WERI-Rb-1 (cell line): Measurements from ENCODE around the gene NFASC.
A peak's percentile ranks its signal among the peaks of the same experiment; 100 is the strongest.

Experiments used
- DNase-seq: peaks from one replicate; pipeline ENCODE4 v3.0.0-alpha.2; 2020
- H3K27ac ChIP-seq: fragments of 250-450 bp; sonication (Bioruptor Pico); 2 replicates; pipeline ENCODE4 v1.5.1; 2020; ENCODE audit warnings: mild to moderate bottlenecking, moderate library complexity
- H3K27me3 ChIP-seq: fragments of 250-450 bp; sonication (Bioruptor Pico); 2 replicates; pipeline ENCODE4 v1.5.1; 2021; ENCODE audit warnings: mild to moderate bottlenecking, low read depth, moderate library complexity; ENCODE audit not compliant: insufficient read depth, severe bottlenecking
- H3K36me3 ChIP-seq: fragments of 250-450 bp; sonication (Bioruptor Pico); 2 replicates; pipeline ENCODE4 v1.5.1; 2020; ENCODE audit warnings: mild to moderate bottlenecking, moderate library complexity
- H3K4me3 ChIP-seq: 2 replicates; pipeline ENCODE4 v1.5.1; 2011; ENCODE audit warnings: low read depth, mild to moderate bottlenecking, control low read depth, low read length
- H3K9me3 ChIP-seq: fragments of 250-450 bp; sonication (Bioruptor Pico); 2 replicates; pipeline ENCODE4 v1.5.1; 2021; ENCODE audit warnings: mild to moderate bottlenecking, moderate library complexity; ENCODE audit not compliant: severe bottlenecking
- TF ChIP-seq, protein P1 (sequence below): IDR thresholded peaks from 2 replicates; pipeline ENCODE4 v1.5.1; 2011; ENCODE audit warnings: low read depth, mild to moderate bottlenecking, control low read depth, inconsistent platforms, low read length

The NFASC gene

DNA sequence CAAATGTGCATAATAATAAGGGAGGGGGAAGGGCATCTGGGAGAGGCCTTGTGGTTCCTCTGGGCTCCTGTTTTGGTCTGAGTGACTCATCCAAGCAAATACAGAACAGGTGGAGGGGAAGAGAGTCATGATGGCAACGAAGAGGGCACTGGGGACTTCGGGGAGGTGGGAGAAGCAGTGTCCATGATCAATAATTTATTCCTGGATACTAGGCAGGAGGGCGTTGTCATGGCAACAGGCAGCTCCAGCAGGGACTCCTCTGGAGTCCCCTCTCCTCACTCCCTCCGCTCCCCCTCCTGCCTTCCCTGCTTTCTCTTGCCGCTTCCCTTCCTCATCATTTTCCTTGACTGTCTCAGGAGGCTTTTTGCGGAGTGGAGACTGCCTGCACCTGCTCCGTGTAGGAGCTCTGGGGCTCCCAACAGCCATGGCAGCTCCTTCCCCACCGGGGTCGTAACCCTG, 12.3 kb upstream of the NFASC start:
- peaks cover 11% of the 10 kb centered on the region for H3K36me3 ChIP-seq
- TF ChIP-seq, protein P1, sequence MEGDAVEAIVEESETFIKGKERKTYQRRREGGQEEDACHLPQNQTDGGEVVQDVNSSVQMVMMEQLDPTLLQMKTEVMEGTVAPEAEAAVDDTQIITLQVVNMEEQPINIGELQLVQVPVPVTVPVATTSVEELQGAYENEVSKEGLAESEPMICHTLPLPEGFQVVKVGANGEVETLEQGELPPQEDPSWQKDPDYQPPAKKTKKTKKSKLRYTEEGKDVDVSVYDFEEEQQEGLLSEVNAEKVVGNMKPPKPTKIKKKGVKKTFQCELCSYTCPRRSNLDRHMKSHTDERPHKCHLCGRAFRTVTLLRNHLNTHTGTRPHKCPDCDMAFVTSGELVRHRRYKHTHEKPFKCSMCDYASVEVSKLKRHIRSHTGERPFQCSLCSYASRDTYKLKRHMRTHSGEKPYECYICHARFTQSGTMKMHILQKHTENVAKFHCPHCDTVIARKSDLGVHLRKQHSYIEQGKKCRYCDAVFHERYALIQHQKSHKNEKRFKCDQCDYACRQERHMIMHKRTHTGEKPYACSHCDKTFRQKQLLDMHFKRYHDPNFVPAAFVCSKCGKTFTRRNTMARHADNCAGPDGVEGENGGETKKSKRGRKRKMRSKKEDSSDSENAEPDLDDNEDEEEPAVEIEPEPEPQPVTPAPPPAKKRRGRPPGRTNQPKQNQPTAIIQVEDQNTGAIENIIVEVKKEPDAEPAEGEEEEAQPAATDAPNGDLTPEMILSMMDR = no peak
- DNase-seq = peak; percentile 80
- no peaks in the 10 kb centered on the region for H3K27me3 ChIP-seq
- H3K4me3 ChIP-seq = no peak overlapping the region
- peak overlapping the region; percentile 25 for H3K27ac ChIP-seq
- peaks cover 5% of the 10 kb centered on the region for H3K9me3 ChIP-seq

DNA sequence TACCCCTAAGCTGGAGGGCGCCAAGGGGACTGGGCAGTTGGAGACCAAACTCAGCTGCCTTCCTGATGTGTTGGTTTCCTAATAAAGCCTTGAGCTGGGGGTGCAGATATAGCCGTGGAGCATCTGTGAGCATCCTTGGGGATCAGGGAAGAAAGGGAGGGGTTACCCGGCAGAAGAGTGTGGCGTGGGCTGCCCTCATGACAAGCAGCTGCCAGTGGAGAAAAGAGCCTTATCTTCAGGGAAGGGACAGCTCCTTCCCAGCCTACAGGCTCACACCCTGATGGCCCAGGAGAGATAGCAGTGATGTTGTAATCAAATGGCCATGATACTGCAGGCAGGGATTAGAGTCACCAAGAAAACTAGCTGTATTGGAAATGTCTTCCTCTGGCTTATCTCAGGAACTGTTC, 10.8 kb upstream of the NFASC start:
- H3K4me3 ChIP-seq = no peak overlapping the region
- no peaks in the 10 kb centered on the region for H3K27me3 ChIP-seq
- DNase-seq = peak; percentile 97
- H3K27ac ChIP-seq = peak overlapping the region; percentile 59
- peaks cover 5% of the 10 kb centered on the region for H3K9me3 ChIP-seq
- TF ChIP-seq, protein P1 = no peak; the same call in 1 of the 2 replicates
- H3K36me3 ChIP-seq = peaks cover 11% of the 10 kb centered on the region

DNA sequence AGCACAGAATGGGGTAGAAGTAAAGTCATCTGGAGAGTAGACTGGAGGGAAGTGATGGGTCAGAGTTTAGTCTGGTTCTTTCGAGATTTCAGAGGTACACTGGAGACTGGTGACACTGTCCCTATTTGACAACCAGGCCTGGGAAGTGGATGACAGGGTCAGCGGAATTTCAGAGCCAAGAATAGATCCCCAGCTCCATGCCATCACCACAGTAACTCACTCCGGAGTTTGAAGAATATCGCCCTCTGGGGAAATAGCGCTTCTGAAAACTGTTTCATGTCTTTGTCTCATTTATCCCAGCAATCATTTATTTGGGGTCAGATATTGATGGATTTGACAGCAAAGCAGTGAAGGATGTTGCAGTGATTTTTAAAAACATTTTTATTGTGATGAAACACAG, 7.6 kb upstream of the NFASC start:
- TF ChIP-seq, protein P1 = no peak
- Histone ChIP-seq H3K36me3 (peaks cover 11% of the 10 kb centered on the region), H3K27me3 (no peaks in the 10 kb centered on the region), H3K4me3 (no peak overlapping the region), H3K9me3 (peaks cover 5% of the 10 kb centered on the region), H3K27ac (no peak overlapping the region)
- no peak for DNase-seq

DNA sequence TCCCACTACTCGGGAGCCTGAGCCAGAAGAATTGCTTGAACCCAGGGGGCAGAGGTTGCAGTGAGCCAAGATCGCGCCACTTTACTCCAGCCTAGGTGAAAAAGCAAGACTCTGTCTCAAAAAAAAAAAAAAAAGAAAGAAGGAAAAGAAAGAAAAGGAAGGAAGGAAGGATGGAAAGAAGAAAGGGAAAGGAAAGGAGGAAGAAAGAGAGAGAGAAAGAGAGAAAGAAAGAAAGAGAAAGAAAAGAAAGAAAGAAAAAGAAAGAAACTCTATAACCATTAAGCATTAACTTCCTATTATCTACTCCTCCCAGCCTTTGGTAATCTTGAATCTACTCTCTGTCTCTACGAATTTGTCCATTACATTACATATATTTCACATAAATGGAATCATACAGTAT, 6.9 kb upstream of the NFASC start:
- TF ChIP-seq, protein P1 = no peak
- no peaks in the 10 kb centered on the region for H3K27me3 ChIP-seq
- no peak for DNase-seq
- H3K36me3 ChIP-seq = peaks cover 11% of the 10 kb centered on the region
- no peak overlapping the region for H3K4me3 ChIP-seq
- H3K9me3 ChIP-seq = peaks cover 5% of the 10 kb centered on the region
- H3K27ac ChIP-seq = no peak overlapping the region

DNA sequence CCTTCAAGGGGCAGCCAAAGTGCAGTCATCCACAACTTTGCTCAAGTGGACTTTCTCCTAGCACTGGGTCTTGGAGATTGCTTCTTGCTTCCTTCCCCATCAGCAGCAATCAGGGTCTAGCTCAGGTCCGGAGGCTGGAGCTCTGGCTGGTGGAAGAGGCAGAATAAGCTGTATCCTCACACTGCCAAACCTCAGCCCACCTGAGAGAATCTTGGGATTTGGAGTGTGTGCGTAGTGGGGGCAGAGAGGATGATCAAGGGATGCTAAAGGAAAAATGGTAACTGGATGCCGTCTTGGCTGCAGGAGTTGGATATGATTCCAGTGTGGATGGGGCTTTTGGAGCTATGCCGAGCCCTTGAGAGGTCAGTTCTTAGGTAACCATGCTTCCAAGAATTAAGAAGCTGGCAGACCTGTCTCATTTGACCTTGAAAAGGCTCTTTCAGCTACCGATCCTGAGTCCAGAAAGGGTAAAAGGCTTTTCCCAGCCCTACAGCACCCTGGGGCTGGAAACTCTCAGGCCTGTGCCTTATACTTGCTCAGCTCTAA, 4.5 kb upstream of the NFASC start:
- Histone ChIP-seq H3K9me3 (peaks cover 5% of the 10 kb centered on the region), H3K36me3 (peaks cover 17% of the 10 kb centered on the region), H3K27ac (no peak overlapping the region), H3K4me3 (no peak overlapping the region), H3K27me3 (no peaks in the 10 kb centered on the region)
- TF ChIP-seq, protein P1 = no peak
- no peak for DNase-seq

DNA sequence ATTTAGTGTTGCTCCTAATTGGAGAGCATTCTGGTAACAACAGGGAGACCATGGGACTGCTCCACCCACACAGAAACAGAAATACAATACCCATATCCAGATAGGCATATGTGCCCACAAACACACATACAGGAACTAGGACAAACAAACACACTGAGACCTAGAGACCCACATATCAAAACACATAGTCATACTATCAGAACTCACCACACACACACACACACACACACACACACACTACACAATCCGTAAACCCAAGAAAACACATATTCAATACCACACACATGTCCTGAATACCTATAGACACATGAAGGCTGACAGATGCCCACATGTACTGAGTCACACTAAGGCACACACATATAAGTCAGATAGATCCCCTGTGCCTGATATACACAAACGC, 3.5 kb upstream of the NFASC start:
- DNase-seq = no peak
- no peak overlapping the region for H3K4me3 ChIP-seq
- TF ChIP-seq, protein P1 = no peak
- H3K36me3 ChIP-seq = peaks cover 16% of the 10 kb centered on the region
- no peaks in the 10 kb centered on the region for H3K27me3 ChIP-seq
- H3K9me3 ChIP-seq = no peaks in the 10 kb centered on the region
- H3K27ac ChIP-seq = no peak overlapping the region
